GM21528 (cell line): ENCODE data around the gene SLC37A2.
"Not testable (repeated sequence)": the region's sequence is repeated elsewhere in the genome, so short reads cannot be mapped to it uniquely, and the experiment has no call there.

Source experiments
- ATAC-seq: cut with Tn5 transposase; IDR thresholded peaks from one replicate; pipeline ENCODE4 v1.9.1; 2021; ENCODE audit warnings: mild to moderate bottlenecking, moderate library complexity; ENCODE audit not compliant: unreplicated experiment, low FRiP score

SLC37A2 gene

DNA sequence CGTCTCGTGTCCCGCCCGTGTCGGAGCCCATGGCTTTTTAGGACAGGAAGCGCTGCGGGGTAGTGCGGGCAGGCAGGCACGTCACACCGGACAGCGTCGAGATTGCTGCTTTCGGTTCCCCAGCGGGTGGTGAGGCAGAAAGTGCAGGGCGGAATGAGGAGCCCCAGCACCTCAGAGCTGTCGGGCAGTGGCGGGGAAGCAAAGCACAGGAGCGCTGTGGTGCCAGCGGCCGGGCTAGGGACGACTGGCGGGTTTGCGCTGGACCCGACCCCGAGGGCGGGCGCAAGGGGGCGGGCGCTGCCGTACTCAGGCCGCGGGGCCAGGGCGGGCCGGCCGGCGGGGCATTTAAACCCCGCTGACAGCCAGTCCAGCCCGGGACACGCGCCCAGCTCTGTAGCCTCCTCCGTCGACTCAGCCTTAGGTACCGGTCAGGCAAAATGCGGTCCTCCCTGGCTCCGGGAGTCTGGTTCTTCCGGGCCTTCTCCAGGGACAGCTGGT lies at the start of gene SLC37A2:
TSS of gene SLC37A2 (plus strand) at position 375 of the 498 bp plus-strand sequence. CDS start at position 438, 63 bp downstream.
- peak; percentile 89 for ATAC-seq

DNA sequence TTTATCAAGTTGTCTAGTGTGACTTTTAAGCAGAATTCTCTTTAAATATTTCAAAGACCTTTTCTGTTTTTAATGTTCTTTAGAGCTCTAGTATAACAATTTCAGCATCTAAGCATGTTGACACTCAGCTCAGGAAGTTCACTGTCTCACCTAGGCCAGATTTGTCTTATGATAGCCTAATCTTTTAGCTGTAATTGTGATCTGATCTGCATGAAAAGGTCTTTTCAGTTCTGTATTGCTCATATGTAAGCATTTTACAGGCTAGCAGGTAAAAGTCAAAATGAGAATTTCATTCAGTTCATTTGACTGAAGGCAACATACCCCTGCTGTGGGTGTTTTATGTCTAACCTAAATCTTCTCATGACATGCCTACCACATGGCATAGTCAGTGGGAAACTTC lies 46.7 kb upstream of the SLC37A2 start:
- ATAC-seq: no peak

DNA sequence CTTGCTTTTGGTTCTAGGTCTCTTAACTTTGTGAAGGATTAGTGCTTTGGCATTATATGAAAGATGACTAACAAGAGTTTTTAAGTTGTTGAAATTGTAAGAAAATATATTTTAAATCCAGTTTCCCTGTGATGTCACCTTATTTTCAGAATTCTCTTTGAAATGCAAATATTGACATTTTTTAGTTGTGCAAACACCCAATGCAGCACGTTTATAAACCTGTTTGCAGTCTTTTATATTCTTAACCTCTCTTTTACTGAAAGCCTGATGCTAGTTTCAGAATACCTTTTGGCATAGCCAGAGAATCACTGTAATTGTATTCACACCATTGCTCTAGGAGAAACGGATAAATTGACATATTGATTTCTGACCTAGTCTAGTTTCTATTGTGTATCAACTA lies 42.8 kb upstream of the SLC37A2 start:
- ATAC-seq: no peak

DNA sequence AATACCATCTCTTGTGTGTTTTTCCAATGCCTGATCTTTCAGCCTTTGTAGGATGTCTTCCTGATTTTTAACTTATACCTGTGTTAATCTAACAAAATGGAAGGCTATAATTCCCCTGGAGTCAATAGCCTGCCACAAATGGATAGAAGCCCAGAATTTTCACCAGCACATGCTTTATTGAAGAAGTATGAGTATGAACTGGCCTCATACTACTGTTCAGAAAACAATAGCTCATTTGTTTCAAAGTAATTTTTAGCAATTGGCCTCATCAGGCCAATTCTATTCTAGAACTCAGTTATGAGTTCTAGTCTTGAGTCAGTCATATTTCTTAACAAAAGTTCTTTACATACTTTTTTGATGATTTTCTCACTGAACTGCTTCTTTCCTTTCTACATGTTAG lies 40.6 kb upstream of the SLC37A2 start:
- no peak for ATAC-seq

DNA sequence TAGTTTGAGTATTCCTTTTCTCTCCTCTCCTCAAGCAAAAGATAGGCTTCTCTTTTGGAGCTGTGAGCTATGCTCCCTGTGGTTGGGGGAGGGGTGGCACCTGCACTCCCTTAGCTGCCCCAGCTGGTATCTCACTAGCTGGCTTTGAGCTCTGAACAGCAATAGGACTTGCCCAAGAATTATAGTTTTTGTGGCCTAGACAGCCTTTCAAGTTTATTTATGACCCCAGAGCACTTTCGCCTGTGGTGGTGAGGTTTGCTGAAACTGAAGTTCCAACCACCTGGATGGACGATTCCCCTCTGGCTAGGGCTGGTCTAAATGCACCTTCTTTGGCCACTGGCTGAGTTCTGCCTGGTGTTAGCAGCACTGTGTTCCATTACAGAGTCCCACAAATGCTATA lies 37.1 kb upstream of the SLC37A2 start:
- ATAC-seq: no peak

DNA sequence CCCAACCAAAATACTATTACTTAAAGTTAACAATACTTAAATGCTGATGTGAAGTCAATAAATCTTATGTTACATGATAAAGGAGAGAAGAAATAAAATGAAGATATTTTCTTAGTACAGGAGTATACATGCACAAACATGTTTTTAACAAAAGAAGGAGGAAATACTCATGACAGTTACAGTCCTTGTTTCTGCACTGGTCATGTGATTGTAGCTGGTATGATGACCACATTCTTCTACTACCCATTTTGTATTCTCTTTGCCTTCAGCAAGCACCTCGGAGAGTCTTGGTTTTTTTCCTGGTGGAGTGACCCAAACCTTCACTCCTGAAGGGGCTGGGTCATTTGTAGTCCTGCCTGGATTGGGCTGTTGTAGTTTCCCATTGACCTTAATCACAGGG lies 33.7 kb upstream of the SLC37A2 start:
- not testable (repeated sequence) for ATAC-seq

DNA sequence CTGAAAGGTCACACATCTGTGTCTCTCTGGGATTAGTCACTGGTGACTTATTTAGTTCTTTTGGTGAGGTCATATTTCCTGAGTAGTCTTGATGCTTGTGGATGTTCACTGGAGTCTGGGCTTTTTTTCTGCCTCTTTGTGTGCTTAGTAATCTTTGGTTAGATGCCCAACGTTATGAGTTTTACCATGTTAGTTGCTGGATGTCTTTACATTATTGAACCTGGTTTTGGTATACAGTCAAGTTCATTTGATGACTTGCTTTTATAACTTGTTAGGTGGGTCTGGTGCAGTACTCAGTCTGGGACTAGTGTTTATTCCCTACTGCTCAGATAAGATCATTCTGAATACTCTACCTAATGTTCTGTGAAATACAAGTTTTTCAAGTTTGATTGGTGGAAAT lies 26.2 kb upstream of the SLC37A2 start:
- ATAC-seq: no peak

DNA sequence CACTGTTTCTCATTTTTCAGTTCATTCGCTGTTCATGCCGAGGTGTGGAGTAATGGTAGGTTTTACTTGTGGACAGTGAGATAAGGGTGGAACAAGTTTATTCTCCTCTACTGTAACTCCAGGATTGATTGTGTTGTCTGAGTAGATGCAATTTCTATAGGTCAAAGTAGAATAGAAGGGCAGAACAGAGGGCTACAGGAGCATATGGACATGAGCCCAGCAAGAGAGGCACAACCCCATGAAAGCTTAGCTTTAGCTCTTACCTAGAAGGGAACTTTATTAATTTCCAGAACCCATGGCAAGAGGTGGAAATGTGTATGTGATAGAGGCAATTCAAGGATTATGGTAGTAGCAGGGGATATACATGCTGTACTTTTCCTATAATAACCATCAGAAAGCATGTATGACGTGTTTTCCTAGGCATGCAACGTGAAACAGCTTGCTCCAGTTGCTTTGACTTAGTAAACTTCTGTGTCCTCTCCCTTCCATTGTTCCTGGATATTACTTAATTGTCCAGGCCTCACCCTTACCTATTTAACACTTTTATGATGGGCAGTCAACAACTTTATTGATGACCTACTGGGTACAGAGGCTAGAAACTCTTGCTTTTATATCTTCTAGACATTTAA lies 13.8 kb upstream of the SLC37A2 start:
- ATAC-seq: no peak

DNA sequence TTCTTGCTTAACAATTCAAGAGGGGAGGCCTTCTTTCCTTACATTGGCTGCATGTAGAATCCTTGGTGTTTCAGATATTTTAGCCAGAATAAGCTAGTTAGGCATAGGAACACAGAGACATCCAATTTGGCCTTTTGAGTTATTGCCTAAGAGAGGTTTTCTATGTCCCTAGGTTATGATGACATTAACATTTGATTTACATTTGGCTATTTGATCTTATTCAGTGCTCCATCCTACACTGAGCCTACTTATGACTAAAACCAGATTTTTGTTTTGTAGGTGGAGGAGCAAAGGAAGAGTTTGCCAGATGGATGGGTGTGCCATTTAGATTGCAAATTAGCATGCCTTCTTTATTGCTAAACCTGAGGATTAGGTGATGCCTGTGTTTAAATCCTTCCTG lies 11.1 kb upstream of the SLC37A2 start:
- no peak for ATAC-seq

DNA sequence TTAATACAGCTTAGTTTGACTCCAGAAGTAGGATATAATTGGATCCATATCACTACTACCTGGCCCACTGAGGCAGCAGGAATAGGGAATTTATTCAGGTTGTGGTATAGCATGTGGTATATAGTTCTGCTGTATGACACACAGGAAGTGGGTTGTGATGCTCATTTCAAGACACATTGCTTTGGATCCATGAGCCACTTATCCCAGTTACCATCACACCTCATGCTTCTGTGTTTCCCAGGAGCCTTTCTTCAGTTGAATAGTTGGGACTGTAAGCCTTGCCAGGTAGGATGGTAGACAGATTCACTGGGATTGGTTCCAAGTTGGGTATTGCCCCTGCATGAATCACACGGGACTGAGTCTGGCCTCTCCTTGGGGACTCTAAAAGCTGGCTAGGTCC lies 9.9 kb upstream of the SLC37A2 start:
- ATAC-seq: no peak

DNA sequence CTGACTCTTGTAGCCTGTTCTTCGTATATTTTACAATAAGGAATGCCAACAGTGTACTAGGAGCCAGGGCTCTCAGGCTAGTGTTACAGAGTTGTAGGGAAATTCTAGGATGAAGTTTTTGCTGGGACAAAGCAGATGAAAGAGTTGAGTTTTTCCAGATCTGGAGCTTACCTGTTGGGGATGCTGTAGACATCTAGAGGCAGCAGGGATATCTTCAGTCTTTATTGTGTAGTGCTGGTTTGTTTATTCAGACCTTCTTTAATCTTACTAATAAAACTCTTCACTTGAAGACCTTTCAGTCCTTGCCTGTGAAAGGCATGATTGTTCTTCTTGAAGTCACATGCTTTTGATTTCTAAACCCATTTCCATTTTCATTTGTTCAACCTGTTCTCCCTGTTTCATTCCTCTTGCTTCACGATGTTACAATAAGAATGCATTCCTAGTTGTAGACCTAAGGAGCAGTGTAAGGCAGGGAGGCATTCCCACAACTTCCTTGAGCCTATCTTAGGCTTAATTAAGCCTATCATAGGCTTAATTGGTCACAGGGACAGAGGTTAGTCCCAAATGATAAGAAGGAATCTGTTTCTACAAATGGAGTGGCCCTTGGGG lies 7.9 kb upstream of the SLC37A2 start:
- ATAC-seq: no peak

DNA sequence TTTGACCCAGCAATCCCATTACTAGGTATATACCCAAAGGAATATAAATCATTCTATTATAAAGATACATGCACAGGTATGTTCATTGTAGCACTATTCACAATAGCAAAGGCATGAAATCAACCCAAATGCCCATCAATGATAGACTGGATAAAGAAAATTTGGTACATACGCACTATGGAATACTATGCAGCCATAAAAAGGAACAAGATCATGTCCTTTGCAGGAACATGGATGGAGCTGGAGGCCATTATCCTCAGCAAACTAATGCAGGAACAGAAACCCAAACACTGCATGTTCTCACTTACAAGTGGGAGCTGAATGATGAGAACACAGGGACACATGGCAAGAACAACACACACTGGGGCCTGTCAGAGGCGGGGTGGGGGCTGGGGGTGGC lies 7.0 kb upstream of the SLC37A2 start:
- ATAC-seq: not testable (repeated sequence)

DNA sequence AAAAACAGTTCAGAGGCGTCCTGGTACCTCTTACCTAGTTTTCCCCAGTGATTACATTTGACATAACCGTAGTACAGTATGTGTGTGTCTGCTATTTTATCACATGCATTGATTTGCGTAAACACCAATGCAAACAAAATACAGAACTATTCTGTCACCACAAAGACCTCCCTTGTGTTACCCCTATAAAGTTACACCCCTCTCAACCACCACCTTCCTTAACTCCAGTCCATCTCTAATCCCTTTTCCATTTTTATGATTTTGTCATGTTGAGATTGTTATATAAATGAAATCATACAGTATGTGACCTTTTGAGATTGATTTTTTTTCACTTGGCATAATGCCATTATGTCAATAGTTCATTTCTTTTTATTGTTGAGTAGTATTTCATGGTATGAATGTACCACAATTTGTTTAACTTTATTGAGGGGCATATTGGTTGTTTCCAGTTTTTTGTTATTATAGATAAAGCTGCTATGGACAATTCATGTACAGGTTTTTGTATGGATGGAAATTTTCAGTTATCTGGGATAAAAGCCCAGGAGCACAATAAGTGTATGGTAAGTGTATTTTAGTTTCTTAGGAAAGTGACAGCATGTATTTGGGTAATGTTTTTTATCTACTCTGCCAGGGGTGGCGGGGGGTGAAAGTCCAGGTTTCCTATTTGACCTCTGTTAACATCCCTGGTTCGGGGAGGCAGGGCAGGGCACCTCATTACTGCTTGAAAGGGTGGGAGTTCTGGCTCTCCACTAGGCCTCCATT lies 6.0 kb upstream of the SLC37A2 start:
- no peak for ATAC-seq

DNA sequence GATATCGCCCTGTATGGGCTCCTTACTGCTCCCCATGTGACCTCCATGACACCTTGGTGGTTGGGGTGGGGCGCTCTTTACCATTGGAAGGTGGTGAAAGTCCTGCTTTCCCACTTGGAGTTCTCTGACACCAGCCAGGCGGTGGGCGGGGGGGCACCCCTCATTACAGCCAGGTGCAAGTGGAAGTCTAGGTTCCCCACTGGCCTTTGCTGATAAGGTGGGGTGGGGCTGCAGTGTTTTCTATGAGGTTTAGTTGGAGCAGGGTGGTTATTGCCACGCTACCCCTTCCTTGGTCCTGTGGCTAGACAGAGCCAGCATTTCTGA lies 5.5 kb upstream of the SLC37A2 start:
- ATAC-seq: no peak

DNA sequence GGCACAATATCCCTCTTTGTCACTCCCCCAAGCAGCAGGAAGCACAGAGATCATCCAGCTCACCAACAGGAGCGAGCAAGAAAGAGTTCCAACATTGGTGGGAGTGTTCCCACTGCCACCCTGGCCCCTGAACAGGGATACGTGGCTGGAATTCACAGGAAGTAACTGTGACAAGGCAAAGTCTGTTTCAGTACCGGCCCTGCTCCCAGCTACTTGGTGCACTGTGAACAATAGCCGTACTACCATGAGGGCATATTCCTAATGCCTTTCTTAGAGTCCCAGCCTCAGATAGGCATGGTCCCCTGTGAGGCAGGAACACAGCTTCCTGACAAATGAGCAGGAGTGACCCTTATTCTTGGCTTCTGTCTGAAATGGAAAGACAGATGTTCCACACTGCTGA lies 1.8 kb upstream of the SLC37A2 start:
- no peak for ATAC-seq

DNA sequence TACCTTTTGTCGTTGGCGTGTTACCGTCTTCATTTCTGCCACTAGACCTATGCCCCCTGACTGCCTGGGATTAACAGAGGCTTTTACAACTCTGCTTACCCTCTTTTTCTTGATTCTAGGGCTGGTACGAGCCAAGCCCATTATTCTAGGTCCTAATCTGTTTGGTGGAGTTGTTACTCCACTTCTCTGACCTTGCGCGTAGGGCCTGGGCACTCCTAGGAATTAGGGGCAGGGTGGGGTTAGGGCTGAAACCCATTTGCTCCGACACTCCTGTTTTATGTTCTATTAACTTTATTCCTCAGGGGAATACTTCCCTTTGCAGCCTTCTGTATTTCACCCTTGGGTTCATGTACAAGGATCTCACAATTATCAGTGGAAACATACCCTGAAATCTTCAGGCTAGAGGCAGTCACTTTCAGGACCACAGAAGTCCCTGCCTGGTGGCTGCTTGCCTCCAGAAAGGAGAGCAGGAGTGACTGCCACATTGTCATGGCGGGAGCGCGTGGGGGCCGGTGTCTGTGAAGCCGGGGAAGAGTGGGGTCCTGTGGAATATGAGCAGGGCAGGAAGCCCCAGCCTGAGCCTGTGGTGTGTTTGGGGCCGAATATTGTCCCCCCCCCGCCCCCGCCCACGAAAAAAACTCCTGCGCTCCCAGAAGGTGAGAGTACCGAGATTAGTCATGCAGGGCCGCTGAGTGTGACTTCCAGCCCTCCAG lies 731 bp upstream of the SLC37A2 start:
- peak; percentile 8 for ATAC-seq

DNA sequence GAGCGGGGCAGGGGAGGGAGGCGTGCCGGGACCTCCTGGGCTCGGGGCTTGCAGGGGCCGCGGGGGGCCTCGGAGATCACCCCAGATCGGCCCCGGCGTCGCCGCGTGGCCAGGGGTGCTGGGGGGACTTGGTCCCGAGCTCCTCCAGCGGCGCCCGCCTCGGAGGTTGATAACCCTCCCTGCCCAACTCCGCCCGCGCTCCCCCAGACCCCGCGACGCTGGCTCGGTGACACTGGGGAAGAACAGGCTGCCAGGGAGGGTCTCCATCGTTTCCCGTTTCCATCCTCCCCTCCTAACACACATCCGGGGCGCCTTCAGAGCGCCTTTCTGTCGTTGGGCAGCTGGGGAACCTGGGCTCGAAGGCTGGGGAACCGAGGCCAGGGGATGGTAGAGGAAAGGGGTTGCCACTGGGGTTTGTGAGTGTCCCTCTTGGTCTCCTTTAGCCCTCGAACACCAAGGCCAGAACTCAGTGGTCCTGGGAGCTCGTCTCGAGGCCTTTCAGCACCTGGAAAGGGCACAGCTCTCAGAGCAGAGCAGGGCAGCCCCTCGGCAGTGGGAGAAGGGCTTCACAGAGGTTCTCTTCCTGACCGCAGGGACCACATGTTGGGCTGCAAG lies 431 bp downstream of the SLC37A2 start:
- peak; percentile 19 for ATAC-seq

DNA sequence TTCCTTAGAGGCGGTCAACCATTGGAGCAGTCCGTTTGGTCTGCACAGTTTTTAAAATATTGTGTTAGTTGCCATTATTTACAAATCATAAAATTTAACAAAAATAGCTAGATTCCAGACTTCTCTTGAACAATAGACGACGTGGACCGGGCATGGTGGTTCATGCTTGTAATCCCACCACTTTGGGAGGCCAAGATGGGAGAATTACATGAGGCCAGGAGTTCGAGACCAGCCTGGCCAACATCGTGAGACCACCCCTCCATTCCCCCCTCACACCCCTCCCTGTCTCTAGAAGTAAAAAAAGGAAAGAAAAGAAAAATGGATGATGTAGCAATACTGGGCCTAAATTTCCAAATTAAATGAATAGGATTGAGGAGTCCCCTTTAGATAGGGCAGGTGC lies 965 bp downstream of the SLC37A2 start:
- no peak for ATAC-seq

DNA sequence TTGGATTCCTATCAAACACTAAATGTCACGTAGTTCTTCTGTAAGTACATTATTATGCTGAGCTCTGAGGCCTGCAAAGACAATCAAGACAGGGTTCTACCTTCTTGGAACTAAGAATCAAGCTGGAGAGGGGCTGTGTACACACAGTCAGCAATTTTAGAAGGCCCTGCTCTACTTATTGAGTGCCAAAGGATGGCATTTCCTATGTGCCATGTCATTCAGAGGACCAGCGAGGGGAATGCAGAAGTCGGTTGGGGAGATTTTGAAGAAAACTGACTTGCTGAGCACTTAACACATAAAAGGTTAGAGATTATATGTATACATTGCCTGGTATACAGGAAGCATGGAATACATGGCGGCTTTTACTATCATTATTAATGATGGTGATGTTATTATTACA lies 5.3 kb downstream of the SLC37A2 start:
- no peak for ATAC-seq

DNA sequence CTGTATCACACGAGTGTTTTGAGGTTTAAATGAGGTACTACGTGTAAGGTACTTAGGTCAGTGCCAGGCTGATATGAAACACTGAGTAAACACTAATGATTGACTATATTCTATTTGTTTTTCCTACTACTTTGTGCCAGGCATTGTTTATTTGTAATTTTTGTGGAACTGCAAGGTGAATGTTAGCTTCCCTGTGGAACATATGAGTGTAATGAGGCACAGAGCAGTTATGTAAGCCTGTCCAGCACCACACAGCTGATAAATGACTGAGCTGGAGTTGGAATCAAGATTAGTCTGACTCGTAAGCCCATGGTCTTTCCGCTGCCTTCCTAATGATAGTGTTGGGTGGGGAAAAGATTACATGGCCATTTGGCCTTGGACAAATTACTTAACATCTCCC lies 5.9 kb downstream of the SLC37A2 start:
- ATAC-seq: no peak

DNA sequence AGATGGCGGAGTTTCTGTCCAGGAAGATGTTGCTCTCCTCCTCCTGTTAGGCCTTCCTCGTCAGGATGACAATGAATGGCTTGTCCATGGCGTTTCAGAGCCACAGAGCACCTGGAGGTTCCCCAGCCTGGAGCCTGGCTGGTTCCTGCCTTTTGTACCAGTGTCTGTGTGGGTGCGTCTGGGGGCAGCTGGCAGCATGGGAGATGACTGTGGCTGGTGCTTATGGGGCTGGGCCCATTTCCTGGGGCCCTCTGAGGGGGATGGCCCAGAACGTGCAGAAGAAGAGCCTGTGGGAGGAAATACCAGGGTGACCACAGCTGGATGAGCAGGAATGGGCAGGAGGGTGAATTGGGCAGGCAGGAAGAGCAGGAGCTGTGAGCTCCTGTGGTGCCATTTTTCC lies 6.7 kb downstream of the SLC37A2 start:
- no peak for ATAC-seq
